Measurements from ENCODE around the gene ARHGEF19. TPM values are rescaled to one million over a fixed set of nuclear protein-coding genes. Genes with fewer than 3 reads are reported as not detected.

The ARHGEF19 gene
- total RNA-seq, 4 donors from 2014 or later: 5.7 to 46.8 (median 10.8) TPM

DNA sequence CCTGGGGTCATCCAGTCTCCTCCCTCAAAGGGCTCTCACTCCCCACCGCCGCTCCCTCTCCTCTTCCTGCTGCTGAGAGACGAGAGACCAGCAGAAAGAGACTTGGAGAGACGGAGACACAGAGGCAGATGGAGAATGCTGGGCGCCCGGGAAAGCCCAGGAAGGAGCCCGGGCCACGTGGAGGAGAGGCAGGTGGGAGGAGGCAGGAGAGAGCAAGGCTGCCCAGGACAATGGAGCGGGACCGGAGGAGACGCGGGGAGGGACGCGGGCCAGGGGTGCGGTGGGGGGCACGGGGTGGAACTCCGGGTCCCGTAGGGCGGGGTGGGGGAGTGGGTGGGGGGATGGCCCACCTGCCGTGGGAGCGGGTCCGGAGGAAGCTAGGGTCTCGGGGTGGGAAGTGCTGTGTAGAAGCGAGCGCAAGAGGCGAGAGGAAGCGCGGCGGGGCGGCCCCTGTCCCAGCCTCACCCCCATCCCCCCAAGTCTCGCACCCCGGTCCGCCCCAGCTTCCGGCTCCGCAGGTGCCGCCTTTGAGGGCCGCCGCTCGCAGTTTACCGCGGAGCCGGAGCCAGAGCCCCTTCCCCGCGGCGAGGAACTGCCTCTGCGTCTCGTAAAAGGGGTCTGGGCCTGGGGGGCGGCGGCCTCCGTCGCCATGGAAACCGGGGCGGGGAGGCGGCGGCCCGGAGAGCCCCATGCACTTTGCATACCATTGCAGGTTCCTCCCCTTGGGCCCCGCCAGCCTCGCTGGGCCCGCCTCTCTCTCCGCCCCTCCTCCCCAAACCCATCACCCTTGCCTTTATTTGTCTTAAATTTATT is 44.9 kb downstream of the ARHGEF19 start:
- peak; percentile 70 for DNase-seq
- intact Hi-C loops (cut with DNase I; ENCODE audit: low total_unique reads): no loop called here
- H3K9me3 ChIP-seq: no peaks in the 10 kb centered on the region

DNA sequence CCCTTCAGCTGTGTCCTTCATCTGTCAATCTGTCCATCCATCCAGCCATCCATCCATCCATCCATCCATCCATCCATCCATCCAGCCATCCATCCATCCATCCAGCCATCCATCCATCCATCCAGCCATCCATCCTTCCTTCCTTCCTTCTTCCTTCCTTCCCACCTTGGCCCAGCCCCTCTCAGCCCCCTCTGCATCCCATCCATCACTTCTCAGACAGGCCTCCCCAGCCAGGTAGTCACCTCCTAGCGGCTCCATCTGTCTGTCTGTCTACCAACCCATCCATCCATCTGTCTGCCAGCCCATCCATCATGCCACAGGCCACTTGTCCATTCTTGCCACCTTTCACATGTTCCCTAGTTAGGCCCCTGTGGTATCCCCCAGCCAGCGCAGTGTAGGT is 46.3 kb downstream of the ARHGEF19 start:
- no peaks in the 10 kb centered on the region for H3K27me3 ChIP-seq
- peaks cover 9 to 46% (median 19%) of the 10 kb centered on the region in 4 donors for H3K4me1 ChIP-seq
- no peak for TF ChIP-seq POLR2AphosphoS5 (IDR thresholded peaks at IDR 0.05)
- TF ChIP-seq EP300 (IDR thresholded peaks at IDR 0.05; ENCODE audit: low read depth): no peak
- H3K27ac ChIP-seq: no peak overlapping the region
- H3K9me3 ChIP-seq: no peaks in the 10 kb centered on the region
- WGBS, 2 donors (ENCODE audit: low coverage in 1 of 2): 50% methylated on average over 2 of the region's 2 CpGs; no CpG with 5 or more reads in 1 of the 2 donors
- H3K4me3 ChIP-seq: no peak overlapping the region
- H3K36me3 ChIP-seq: no peaks in the 10 kb centered on the region
- intact Hi-C loops (cut with DNase I; ENCODE audit: low total_unique reads) (no loop called here), in situ Hi-C loops (cut with MboI; ENCODE audit: low pct_ligation_motif_present in 1 of 4, low pct_unique_long_range_greater_than_20kb in 1 of 4, low sequenced_read_pairs in 3 of 4) (no loop called here)
- DNase-seq: no peak

More for the DNA sequence above, 44.9 kb downstream of the ARHGEF19 start:
- in situ Hi-C loops (cut with MboI; ENCODE audit: low pct_ligation_motif_present in 1 of 4, low pct_unique_long_range_greater_than_20kb in 1 of 4, low sequenced_read_pairs in 3 of 4): no loop called here
- WGBS, 2 donors (ENCODE audit: low coverage in 1 of 2): 5 to 10% methylated on average over 2 to 54 of the region's 60 CpGs
- peaks cover 9 to 51% (median 27%) of the 10 kb centered on the region in 4 donors for H3K4me1 ChIP-seq
- peak overlapping the region; percentile 28 to 57 (median 56) for H3K4me3 ChIP-seq
- TF ChIP-seq POLR2AphosphoS5 (IDR thresholded peaks at IDR 0.05) (no peak), EP300 (IDR thresholded peaks at IDR 0.05; ENCODE audit: low read depth) (no peak), CTCF (IDR thresholded peaks at IDR 0.05) (no peak), POLR2A (IDR thresholded peaks at IDR 0.05) (no peak)
- H3K27me3 ChIP-seq: no peaks in the 10 kb centered on the region
- H3K36me3 ChIP-seq: no peaks in the 10 kb centered on the region
- H3K27ac ChIP-seq: peak overlapping the region in 3 of 4 donors; percentile 56 to 63 (median 56)

- Histone ChIP-seq H3K4me3 (no peak overlapping the region), H3K27ac (no peak overlapping the region), H3K4me1 (peaks cover 9 to 46% (median 19%) of the 10 kb centered on the region in 4 donors), H3K9me3 (no peaks in the 10 kb centered on the region), H3K27me3 (no peaks in the 10 kb centered on the region), H3K36me3 (no peaks in the 10 kb centered on the region)
- WGBS, 2 donors (ENCODE audit: low coverage in 1 of 2): 76 to 100% methylated on average over 3 to 7 of the region's 7 CpGs
- in situ Hi-C loops (cut with MboI; ENCODE audit: low pct_ligation_motif_present in 1 of 4, low pct_unique_long_range_greater_than_20kb in 1 of 4, low sequenced_read_pairs in 3 of 4) (no loop called here), intact Hi-C loops (cut with DNase I; ENCODE audit: low total_unique reads) (no loop called here)
- TF ChIP-seq POLR2A (IDR thresholded peaks at IDR 0.05) (no peak), CTCF (IDR thresholded peaks at IDR 0.05) (no peak), EP300 (IDR thresholded peaks at IDR 0.05; ENCODE audit: low read depth) (no peak), POLR2AphosphoS5 (IDR thresholded peaks at IDR 0.05) (no peak)
- DNase-seq: no peak
These were observed 46.9 kb downstream of the ARHGEF19 start for GRCh38 chr1:16165548-16165947.

DNA sequence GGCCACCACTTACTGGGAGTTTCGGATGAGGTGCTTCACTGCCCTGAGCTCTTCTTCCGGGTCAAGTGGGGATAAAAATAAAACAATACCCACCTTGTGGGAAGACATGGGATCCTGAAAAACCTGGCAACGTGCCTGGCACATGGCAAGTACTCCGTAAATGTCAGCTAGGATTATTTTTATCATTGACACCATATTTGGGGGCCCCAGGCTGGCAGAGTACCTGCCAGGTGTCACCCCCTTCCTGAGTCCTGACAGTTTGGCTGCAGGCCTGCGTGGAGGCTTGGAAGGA is 47.4 kb downstream of the ARHGEF19 start:
- H3K4me1 ChIP-seq: peaks cover 9 to 46% (median 19%) of the 10 kb centered on the region in 4 donors
- TF ChIP-seq POLR2A (IDR thresholded peaks at IDR 0.05) (no peak), EP300 (IDR thresholded peaks at IDR 0.05; ENCODE audit: low read depth) (no peak), POLR2AphosphoS5 (IDR thresholded peaks at IDR 0.05) (no peak), CTCF (IDR thresholded peaks at IDR 0.05) (no peak)
- peak overlapping the region in 1 of 4 donors; percentile 3 for H3K27ac ChIP-seq
- no peaks in the 10 kb centered on the region for H3K27me3 ChIP-seq
- WGBS, 2 donors (ENCODE audit: low coverage in 1 of 2): 47 to 93% methylated on average over 2 to 5 of the region's 5 CpGs
- no peak overlapping the region for H3K4me3 ChIP-seq
- DNase-seq: no peak
- intact Hi-C loops (cut with DNase I; ENCODE audit: low total_unique reads) (no loop called here), in situ Hi-C loops (cut with MboI; ENCODE audit: low pct_ligation_motif_present in 1 of 4, low pct_unique_long_range_greater_than_20kb in 1 of 4, low sequenced_read_pairs in 3 of 4) (no loop called here)
- H3K9me3 ChIP-seq: no peaks in the 10 kb centered on the region
- no peaks in the 10 kb centered on the region for H3K36me3 ChIP-seq

Data from transverse colon (tissue), 4 donors.